RWPE1 (cell line): Measurements from ENCODE around the gene SHROOM3.
"Not testable (repeated sequence)": the region's sequence is repeated elsewhere in the genome, so short reads cannot be mapped to it uniquely, and the experiment has no call there.

Experiments
- CTCF ChIA-PET: fragments of 350-600 bp; sonication (Branson Sonifier 250); formaldehyde crosslinking; extraction: SDS; loops from one replicate; lab custom pipeline; 2021; lab: Yijun Ruan, JAX
- POLR2A ChIA-PET: fragments of 400-600 bp; formaldehyde crosslinking; extraction: SDS; loops from one replicate; lab custom pipeline; 2020; ENCODE audit warnings: antibody characterized with exemption; ENCODE audit not compliant: low non-redundant PET; lab: Yijun Ruan, JAX
- DNase-seq: peaks from one replicate; pipeline ENCODE4 v3.0.0; 2012; ENCODE audit warnings: low spot score
- H3K27ac ChIP-seq: fragments of 450-650 bp; 2 replicates; pipeline ENCODE4 v1.5.1; 2017
- CTCF ChIP-seq: fragments of 450-650 bp; conservative IDR thresholded peaks from 2 replicates; pipeline ENCODE4 v1.5.1; 2017; ENCODE audit warnings: low read depth, mild to moderate bottlenecking

Gene SHROOM3

GRCh38 chr4:76453232-76453631 is 18.2 kb downstream of the SHROOM3 start:
- DNase-seq, result no peak
- no peak overlapping the region for H3K27ac ChIP-seq
- TF ChIP-seq CTCF, result no peak
- ChIA-PET CTCF (interaction anchor here (0.7 kb wide), 1 partner anchor 51 kb away, joined by 3 read pairs; no protein-coding TSS in a partner anchor), POLR2A (no interaction called here)

- CTCF ChIA-PET, result interaction anchor here (0.7 kb wide), 1 partner anchor 50 kb away, joined by 3 read pairs; no protein-coding TSS in a partner anchor
- DNase-seq, POLR2A ChIA-PET, H3K27ac ChIP-seq: not testable (repeated sequence)
Observed at GRCh38 chr4:76454073-76454472, 19.0 kb downstream of the SHROOM3 start.

GRCh38 chr4:76457885-76458284 is 22.9 kb downstream of the SHROOM3 start:
- DNase-seq, result peak; percentile 34
- ChIA-PET CTCF (no interaction called here), POLR2A (no interaction called here)
- TF ChIP-seq CTCF, result no peak
- H3K27ac ChIP-seq, result no peak overlapping the region

GRCh38 chr4:76458297-76458696 is 23.3 kb downstream of the SHROOM3 start:
- ChIA-PET POLR2A (no interaction called here), CTCF (no interaction called here)
- no peak overlapping the region for H3K27ac ChIP-seq
- DNase-seq, result no peak
- TF ChIP-seq CTCF, result no peak

- CTCF ChIA-PET, result interaction anchor here (0.7 to 1.0 kb wide), 2 partner anchors 11 to 586 kb away, joined by 3 read pairs; no protein-coding TSS in a partner anchor
- TF ChIP-seq CTCF, result no peak
- no peak overlapping the region for H3K27ac ChIP-seq
- no peak for DNase-seq
- POLR2A ChIA-PET, result interaction anchor here (0.6 kb wide), 1 partner anchor 305 kb away, joined by 4 read pairs; no protein-coding TSS in a partner anchor
Observed at GRCh38 chr4:76458825-76459224, 23.8 kb downstream of the SHROOM3 start.

GRCh38 chr4:76459291-76459723 is 24.3 kb downstream of the SHROOM3 start:
- CTCF ChIA-PET, result interaction anchor here (0.5 to 1.0 kb wide), 3 partner anchors 11 to 586 kb away, joined by 3 to 4 read pairs (median 3); no protein-coding TSS in a partner anchor
- POLR2A ChIA-PET, result interaction anchor here (0.6 kb wide), 1 partner anchor 304 kb away, joined by 4 read pairs; no protein-coding TSS in a partner anchor
- H3K27ac ChIP-seq, result no peak overlapping the region; the same call in 1 of the 2 replicates
- DNase-seq, result peak; percentile 71
- TF ChIP-seq CTCF, result no peak

- no peak for TF ChIP-seq CTCF
- no peak overlapping the region for H3K27ac ChIP-seq
- no peak for DNase-seq
- ChIA-PET CTCF (no interaction called here), POLR2A (no interaction called here)
Observed at GRCh38 chr4:76463568-76463967, 28.5 kb downstream of the SHROOM3 start.
